Muscle layer of colon (tissue), 2 donors: Measurements from ENCODE around the gene DISP3.

Source experiments
- H3K27ac ChIP-seq: one replicate; pipeline ENCODE4 v1.7.0; 2013; ENCODE audit warnings: low read depth, mild to moderate bottlenecking, low read length, moderate library complexity
- H3K27me3 ChIP-seq, 2 donors: one replicate each; pipeline ENCODE4 v1.7.0; 2013; ENCODE audit warnings: low read length in 2 of 2, mild to moderate bottlenecking in 2 of 2; ENCODE audit not compliant: insufficient read depth in 2 of 2, control insufficient read depth in 1 of 2
- H3K36me3 ChIP-seq: one replicate; pipeline ENCODE4 v1.7.0; 2013; ENCODE audit warnings: mild to moderate bottlenecking, low read length; ENCODE audit not compliant: insufficient read depth
- H3K4me1 ChIP-seq: one replicate; pipeline ENCODE4 v1.7.0; 2013; ENCODE audit warnings: mild to moderate bottlenecking, low read length; ENCODE audit not compliant: insufficient read depth
- H3K4me3 ChIP-seq, 2 donors: one replicate each; pipeline ENCODE4 v1.7.0; 2013; ENCODE audit warnings: low read length in 2 of 2, low read depth in 1 of 2, mild to moderate bottlenecking in 1 of 2, moderate library complexity in 1 of 2
- H3K9ac ChIP-seq: one replicate; pipeline ENCODE4 v1.7.0; 2013; ENCODE audit warnings: low read length
- H3K9me3 ChIP-seq: one replicate; pipeline ENCODE4 v1.7.0; 2013; ENCODE audit warnings: mild to moderate bottlenecking, low read length
- donor health status: abdominal sarcoma.
- donor health status: Adenocarcinoma of cecum.

Gene DISP3

DNA sequence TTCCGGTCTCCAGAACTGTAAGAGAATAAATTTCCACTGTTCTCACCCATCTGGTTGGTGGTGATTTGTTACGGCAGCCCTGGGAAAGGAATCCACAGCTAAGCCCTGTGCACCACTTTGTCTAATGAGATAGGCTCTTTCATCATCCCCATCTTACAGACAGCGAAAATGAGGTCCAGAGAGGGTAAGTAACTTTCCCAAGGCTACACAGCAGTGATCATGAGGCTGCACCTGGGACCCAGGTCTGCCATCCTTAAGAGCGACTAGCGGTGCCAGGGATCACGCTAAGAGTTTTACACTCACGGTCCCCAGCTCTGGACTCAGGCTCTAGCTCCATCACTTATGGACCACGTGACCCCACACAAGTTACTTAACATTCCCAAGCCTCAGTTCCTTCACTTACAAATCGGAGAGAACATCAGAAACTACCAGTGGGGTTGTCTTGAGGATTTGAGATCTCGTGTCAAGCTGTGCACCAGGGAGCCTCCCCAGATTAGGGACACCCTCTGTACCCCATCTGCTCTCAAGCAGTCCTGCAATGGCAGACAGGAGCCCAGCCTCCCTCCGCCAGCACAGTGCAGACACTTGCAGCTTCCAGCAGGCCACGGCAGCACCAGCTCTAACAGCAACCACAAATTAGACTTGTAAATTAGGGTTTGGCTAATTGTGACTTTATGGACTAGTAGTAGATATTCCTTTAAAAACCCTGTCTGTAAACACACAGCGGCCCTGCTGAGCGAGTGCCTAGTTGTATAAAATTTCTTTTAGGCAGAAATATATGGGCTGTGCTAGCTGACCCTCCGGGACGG is 87.3 kb downstream of the DISP3 start:
- Histone ChIP-seq H3K27me3 (peaks cover 18 to 24% of the 10 kb centered on the region in 2 donors), H3K9ac (no peak overlapping the region), H3K27ac (no peak overlapping the region), H3K4me1 (no peaks in the 10 kb centered on the region), H3K36me3 (no peaks in the 10 kb centered on the region), H3K4me3 (no peak overlapping the region), H3K9me3 (no peaks in the 10 kb centered on the region)

- peaks cover 20 to 27% of the 10 kb centered on the region in 2 donors for H3K27me3 ChIP-seq
- H3K27ac ChIP-seq, result no peak overlapping the region
- H3K36me3 ChIP-seq, result no peaks in the 10 kb centered on the region
- no peak overlapping the region for H3K4me3 ChIP-seq
- no peaks in the 10 kb centered on the region for H3K4me1 ChIP-seq
- no peaks in the 10 kb centered on the region for H3K9me3 ChIP-seq
- no peak overlapping the region for H3K9ac ChIP-seq
Measured at GRCh38 chr1:11567244-11568065, 88.5 kb downstream of the DISP3 start.

- Histone ChIP-seq H3K27ac (no peak overlapping the region), H3K4me1 (no peaks in the 10 kb centered on the region), H3K27me3 (peaks cover 18 to 20% of the 10 kb centered on the region in 2 donors), H3K4me3 (no peak overlapping the region), H3K9me3 (no peaks in the 10 kb centered on the region), H3K9ac (no peak overlapping the region), H3K36me3 (no peaks in the 10 kb centered on the region)
Measured at GRCh38 chr1:11568687-11569086, 89.7 kb downstream of the DISP3 start.

DNA sequence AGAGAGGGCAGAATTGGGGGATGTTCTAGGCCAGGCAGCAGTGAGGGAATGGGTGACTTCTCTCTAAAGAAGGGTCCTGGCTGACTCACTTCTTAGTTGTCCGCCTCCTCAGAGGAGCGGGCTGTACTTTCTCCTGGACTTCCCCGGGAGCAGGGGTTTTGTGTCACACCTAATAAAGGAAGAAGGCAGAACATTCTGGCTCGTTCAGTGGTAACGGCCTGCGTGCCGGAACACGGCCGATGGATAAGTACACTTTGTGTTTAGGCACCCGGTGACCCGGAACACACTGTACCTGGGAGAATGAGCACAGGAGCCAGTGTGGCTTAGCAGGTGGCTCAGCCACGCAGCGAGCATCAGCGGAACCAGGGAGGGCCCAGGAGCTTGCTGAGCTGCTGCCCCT is 90.6 kb downstream of the DISP3 start:
- peaks cover 14 to 20% of the 10 kb centered on the region in 2 donors for H3K27me3 ChIP-seq
- H3K36me3 ChIP-seq, result no peaks in the 10 kb centered on the region
- H3K4me1 ChIP-seq, result no peaks in the 10 kb centered on the region

GRCh38 chr1:11569954-11570353 is 91.0 kb downstream of the DISP3 start:
- no peak overlapping the region for H3K9ac ChIP-seq
- H3K4me3 ChIP-seq, result no peak overlapping the region
- H3K36me3 ChIP-seq, result no peaks in the 10 kb centered on the region
- H3K4me1 ChIP-seq, result no peaks in the 10 kb centered on the region
- peaks cover 14 to 20% of the 10 kb centered on the region in 2 donors for H3K27me3 ChIP-seq
- H3K9me3 ChIP-seq, result no peaks in the 10 kb centered on the region
- no peak overlapping the region for H3K27ac ChIP-seq

More for the DNA sequence above, 90.6 kb downstream of the DISP3 start:
- no peaks in the 10 kb centered on the region for H3K9me3 ChIP-seq
- H3K27ac ChIP-seq, result no peak overlapping the region
- no peak overlapping the region for H3K9ac ChIP-seq
- H3K4me3 ChIP-seq, result no peak overlapping the region

- peaks cover 14 to 20% of the 10 kb centered on the region in 2 donors for H3K27me3 ChIP-seq
- H3K36me3 ChIP-seq, result no peaks in the 10 kb centered on the region
- H3K4me1 ChIP-seq, result no peaks in the 10 kb centered on the region
- no peak overlapping the region for H3K27ac ChIP-seq
- no peak overlapping the region for H3K4me3 ChIP-seq
- H3K9ac ChIP-seq, result no peak overlapping the region
- no peaks in the 10 kb centered on the region for H3K9me3 ChIP-seq
Measured at GRCh38 chr1:11570821-11571380, 91.9 kb downstream of the DISP3 start.

GRCh38 chr1:11571906-11572616 is 93.1 kb downstream of the DISP3 start:
- H3K9ac ChIP-seq, result no peak overlapping the region
- H3K27ac ChIP-seq, result no peak overlapping the region
- no peaks in the 10 kb centered on the region for H3K4me1 ChIP-seq
- H3K36me3 ChIP-seq, result no peaks in the 10 kb centered on the region
- H3K27me3 ChIP-seq, result peaks cover 7 to 17% of the 10 kb centered on the region in 2 donors
- H3K9me3 ChIP-seq, result no peaks in the 10 kb centered on the region
- no peak overlapping the region for H3K4me3 ChIP-seq

DNA sequence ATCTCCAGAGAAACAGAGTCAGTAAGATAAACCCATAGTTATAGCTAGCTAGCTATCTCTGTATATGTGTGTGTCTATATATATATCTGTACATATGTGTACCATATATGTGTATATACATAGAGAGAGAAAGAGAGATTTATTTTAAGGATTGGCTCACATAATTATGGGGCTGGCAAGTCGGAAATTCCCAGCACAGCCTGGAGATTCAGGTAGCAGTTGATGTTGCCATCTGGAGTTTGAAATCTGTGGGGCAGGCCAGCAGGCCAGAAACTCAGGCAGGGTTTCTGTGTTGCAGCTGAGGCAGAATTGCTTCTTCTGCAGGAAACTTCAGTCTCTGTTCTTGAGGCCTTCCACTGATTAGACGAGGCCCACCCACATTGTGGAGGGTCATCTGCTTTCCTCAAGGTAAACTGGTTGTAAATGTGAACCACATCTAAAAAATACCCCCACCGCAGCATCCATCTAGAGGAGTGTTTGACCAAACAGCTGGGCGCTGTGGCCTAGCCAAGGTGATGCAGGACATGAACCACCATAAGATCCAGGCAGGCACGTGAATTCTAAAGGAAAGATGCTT is 94.2 kb downstream of the DISP3 start:
- H3K27me3 ChIP-seq, result peaks cover 4 to 15% of the 10 kb centered on the region in 2 donors
- no peak overlapping the region for H3K9ac ChIP-seq

GRCh38 chr1:11575553-11575952 is 96.6 kb downstream of the DISP3 start:
- Histone ChIP-seq H3K27me3 (peaks cover 6 to 11% of the 10 kb centered on the region in 2 donors), H3K9me3 (no peaks in the 10 kb centered on the region), H3K9ac (no peak overlapping the region), H3K4me3 (no peak overlapping the region), H3K4me1 (no peaks in the 10 kb centered on the region), H3K36me3 (no peaks in the 10 kb centered on the region), H3K27ac (no peak overlapping the region)

More for the DNA sequence above, 94.2 kb downstream of the DISP3 start:
- Histone ChIP-seq H3K4me1 (no peaks in the 10 kb centered on the region), H3K9me3 (no peaks in the 10 kb centered on the region), H3K27ac (no peak overlapping the region), H3K36me3 (no peaks in the 10 kb centered on the region), H3K4me3 (no peak overlapping the region)

DNA sequence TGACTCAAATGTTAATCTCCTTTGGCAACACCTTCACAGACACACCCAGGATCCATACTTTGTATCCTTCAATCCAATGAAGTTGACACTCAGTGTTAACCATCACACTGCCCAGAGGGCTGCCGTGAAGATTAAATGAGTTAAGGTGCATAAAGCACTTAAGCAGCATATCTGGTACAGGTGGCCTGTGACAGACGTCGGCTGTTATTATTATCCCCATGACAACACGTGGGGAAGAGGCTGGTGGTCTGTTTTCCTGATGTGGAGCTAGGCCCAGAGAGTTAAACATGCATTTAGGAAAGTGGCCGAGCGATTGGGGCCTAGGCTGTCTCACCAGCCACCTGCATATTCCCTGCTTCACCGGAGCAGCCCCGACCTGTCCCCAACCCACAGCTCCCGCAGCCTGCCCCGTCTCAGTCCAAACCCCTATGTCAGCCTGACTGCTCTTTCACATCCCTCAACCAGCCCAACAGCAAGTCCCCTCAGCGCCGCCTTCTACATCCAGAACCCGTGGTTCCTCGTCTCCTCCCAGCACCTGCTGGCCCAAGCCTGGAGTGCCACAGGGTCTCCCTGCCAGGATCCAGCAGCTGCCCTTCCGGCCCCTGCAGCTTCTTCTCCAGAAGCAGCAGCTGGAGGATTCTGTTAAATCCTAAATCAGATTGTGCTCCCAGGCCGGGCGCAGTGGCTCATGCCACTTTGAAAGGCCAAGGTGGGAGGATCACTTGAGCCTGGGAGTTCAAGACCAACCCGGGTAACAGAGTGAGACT is 97.3 kb downstream of the DISP3 start:
- Histone ChIP-seq H3K36me3 (no peaks in the 10 kb centered on the region), H3K27ac (no peak overlapping the region), H3K4me1 (no peaks in the 10 kb centered on the region), H3K9ac (no peak overlapping the region), H3K27me3 (peaks cover 1 to 11% of the 10 kb centered on the region in 2 donors), H3K9me3 (no peaks in the 10 kb centered on the region), H3K4me3 (no peak overlapping the region)
